HepG2 (cell line): ENCODE results near the gene GPR155. TPM values are rescaled to one million over a fixed set of nuclear protein-coding genes. Genes with fewer than 3 reads are reported as not detected.

Experiments
- ARID4A ChIP-seq: sonication (generic); formaldehyde crosslinking; IDR thresholded peaks from 2 replicates; pipeline ENCODE4 v1.5.0; 2020; ENCODE audit warnings: mild to moderate bottlenecking, missing genetic modification reagents, borderline replicate concordance
- HNRNPH1 ChIP-seq: fragments of 200-400 bp; formaldehyde crosslinking; optimal IDR thresholded peaks from 2 replicates; pipeline ENCODE3; 2017; ENCODE audit warnings: mild to moderate bottlenecking, low read depth, low read length
- HOXA5 ChIP-seq: sonication (generic); formaldehyde crosslinking; IDR thresholded peaks from 2 replicates; pipeline ENCODE4 v1.4.0; 2020; ENCODE audit warnings: missing genetic modification reagents
- KDM5B ChIP-seq: sonication (generic); formaldehyde crosslinking; IDR thresholded peaks from 2 replicates; pipeline ENCODE4 v1.4.0; 2020; ENCODE audit warnings: missing genetic modification reagents, mild to moderate bottlenecking, borderline replicate concordance
- MED13 ChIP-seq: sonication (generic); formaldehyde crosslinking; IDR thresholded peaks from 2 replicates; pipeline ENCODE4 v1.5.0; 2020; ENCODE audit warnings: missing genetic modification reagents
- RFX1 ChIP-seq: fragments of 450-650 bp; IDR thresholded peaks from 2 replicates; pipeline ENCODE4 v1.6.1; 2017
- RXRB ChIP-seq: IDR thresholded peaks from 2 replicates; pipeline ENCODE4 v1.6.1; 2016; ENCODE audit warnings: borderline replicate concordance, missing genetic modification reagents, missing compliant biosample characterization
- SALL2 ChIP-seq: sonication (generic); formaldehyde crosslinking; IDR thresholded peaks from 2 replicates; pipeline ENCODE4 v1.8.1; 2023; ENCODE audit warnings: mild to moderate bottlenecking, missing genetic modification reagents, inconsistent platforms
- SNAPC4 ChIP-seq: sonication (generic); formaldehyde crosslinking; IDR thresholded peaks from 2 replicates; pipeline ENCODE4 v1.4.0; 2020; ENCODE audit warnings: mild to moderate bottlenecking, missing genetic modification reagents
- SRSF1 ChIP-seq: fragments of 200-400 bp; formaldehyde crosslinking; optimal IDR thresholded peaks from 2 replicates; pipeline ENCODE3; 2017; ENCODE audit warnings: mild to moderate bottlenecking, low read depth, low read length, moderate library complexity
- ZNF44 ChIP-seq: sonication (generic); formaldehyde crosslinking; IDR thresholded peaks from 2 replicates; pipeline ENCODE4 v1.5.1; 2020; ENCODE audit warnings: mild to moderate bottlenecking, missing genetic modification reagents
- ZNF703 ChIP-seq: sonication (generic); formaldehyde crosslinking; IDR thresholded peaks from 2 replicates; pipeline ENCODE4 v1.5.1; 2020; ENCODE audit warnings: missing genetic modification reagents, mild to moderate bottlenecking, moderate library complexity, borderline replicate concordance
- ZNF75D ChIP-seq: sonication (generic); formaldehyde crosslinking; IDR thresholded peaks from 2 replicates; pipeline ENCODE4 v1.8.1; 2023; ENCODE audit warnings: missing genetic modification reagents, mild to moderate bottlenecking, borderline replicate concordance
- ZZZ3 ChIP-seq: sonication (generic); formaldehyde crosslinking; IDR thresholded peaks from 2 replicates; pipeline ENCODE4 v1.4.0; 2020; ENCODE audit warnings: missing genetic modification reagents, mild to moderate bottlenecking, borderline replicate concordance
- polyA plus RNA-seq, 8 experiments: library from polyadenylated mRNA; depleted of rRNA in 3 of 8; stranded (reverse) in 7 of 8; unstranded in 1 of 8; fragments of >200 nt; fragmentation: Illumina TruSeq in 4 of 8; extraction: Trizol in 4 of 8; gene quantifications; 2 replicates each; pipeline versions ENCODE4 v1.2.1 to v1.2.3, GENCODE V29; 2011 to 2016; ENCODE audit warnings: low read depth in 4 of 8, missing spikeins in 1 of 8, mixed read lengths in 1 of 8; ENCODE audit not compliant: insufficient read depth in 1 of 8
- total RNA-seq, 5 experiments: library from RNA; depleted of rRNA; stranded (reverse); fragments of >200 nt; fragmentation: Illumina TruSeq; extraction: Trizol; gene quantifications; 2 replicates each; pipeline ENCODE4 v1.2.3, GENCODE V29; 2016; ENCODE audit warnings: low read depth in 1 of 5
- TF ChIP-seq, protein P1 (sequence below), 2 experiments: fragments of 450-650 bp in 1 of 2; sonication (generic) in 1 of 2; formaldehyde crosslinking; IDR thresholded peaks; 2 replicates each; pipeline versions ENCODE4 v1.5.0 to v1.8.0; 2020 to 2022; ENCODE audit warnings: mild to moderate bottlenecking in 1 of 2, missing genetic modification reagents in 1 of 2

GPR155 gene
- total and polyA plus RNA-seq, 2 of the 13 experiments (the other 11 are each of a cell fraction or from before 2014, with no cell fraction given): 0.15 to 0.49 TPM

DNA sequence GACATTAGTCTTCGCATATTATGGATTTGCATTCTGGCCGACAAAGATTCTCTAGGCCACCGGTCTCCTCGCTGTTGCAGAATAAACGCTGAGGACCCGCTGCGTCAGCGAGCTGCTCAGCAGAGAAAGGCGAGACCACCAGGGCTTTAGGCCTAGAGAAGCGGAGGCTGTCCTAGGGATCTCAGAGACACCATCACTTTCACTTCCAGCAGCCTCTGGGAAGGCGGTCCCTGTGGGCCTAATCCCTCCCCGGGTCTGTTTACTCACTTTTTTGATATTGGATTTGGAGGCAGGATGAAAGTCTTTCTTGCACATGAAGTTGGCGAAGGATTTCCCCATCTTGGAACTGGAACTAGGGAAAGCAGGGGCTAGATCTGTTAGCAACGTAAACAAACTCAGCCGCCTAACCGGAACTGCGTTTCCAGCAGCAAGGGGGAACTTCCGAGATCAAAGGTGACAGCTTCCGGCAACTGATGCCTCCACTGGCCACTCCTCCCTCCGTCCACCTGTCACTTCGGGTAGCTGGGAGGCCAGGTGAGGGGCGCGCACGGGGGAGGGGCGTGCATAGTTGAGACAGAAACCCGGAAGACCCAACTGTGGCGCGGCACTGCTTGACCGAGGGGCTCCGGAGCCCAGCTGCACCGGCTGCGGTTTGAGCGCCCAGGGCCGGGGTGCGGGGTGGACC, 91.4 kb downstream of the GPR155 start, which contains the start of gene SCRN3 (continued):
- TF ChIP-seq, protein P1, sequence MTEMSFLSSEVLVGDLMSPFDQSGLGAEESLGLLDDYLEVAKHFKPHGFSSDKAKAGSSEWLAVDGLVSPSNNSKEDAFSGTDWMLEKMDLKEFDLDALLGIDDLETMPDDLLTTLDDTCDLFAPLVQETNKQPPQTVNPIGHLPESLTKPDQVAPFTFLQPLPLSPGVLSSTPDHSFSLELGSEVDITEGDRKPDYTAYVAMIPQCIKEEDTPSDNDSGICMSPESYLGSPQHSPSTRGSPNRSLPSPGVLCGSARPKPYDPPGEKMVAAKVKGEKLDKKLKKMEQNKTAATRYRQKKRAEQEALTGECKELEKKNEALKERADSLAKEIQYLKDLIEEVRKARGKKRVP (CRISPR knock-in tag; IDR thresholded peaks at IDR 0.05): peak in 1 of 2 experiments; percentile 25; a peak in 1 of 4 replicates
- TF ChIP-seq MED13 (CRISPR knock-in tag): no peak
- TF ChIP-seq ZZZ3 (CRISPR knock-in tag): peak; percentile 89; the same call in 1 of the 2 replicates
- TF ChIP-seq ARID4A: peak; percentile 99
- TF ChIP-seq SRSF1: peak; percentile 84
- TF ChIP-seq SALL2 (CRISPR knock-in tag): peak; percentile 86
- peak; percentile 28; the same call in 1 of the 2 replicates for TF ChIP-seq ZNF44 (CRISPR knock-in tag)
- TF ChIP-seq KDM5B: peak; percentile 65; the same call in 1 of the 2 replicates
- no peak; the same call in none of the 2 replicates for TF ChIP-seq HOXA5 (CRISPR knock-in tag)
- TF ChIP-seq SNAPC4 (CRISPR knock-in tag): peak; percentile 50; the same call in 1 of the 2 replicates
- no peak for TF ChIP-seq ZNF703 (CRISPR knock-in tag)
- TF ChIP-seq ZNF75D (CRISPR knock-in tag): peak; percentile 35; the same call in 1 of the 2 replicates
- no peak for TF ChIP-seq RFX1
- peak; percentile 49 for TF ChIP-seq RXRB (CRISPR knock-in tag)
- TF ChIP-seq HNRNPH1: no peak
